HepG2 (cell line): ENCODE data around the gene GJA5. TPM values are rescaled to one million over a fixed set of nuclear protein-coding genes. Genes with fewer than 3 reads are reported as not detected.

Experiments
- ATAC-seq: fragments of 200-7000 bp; cut with Tn5 transposase; 3 replicates; pipeline ENCODE4 v1.9.1; 2020; ENCODE audit warnings: mild to moderate bottlenecking, moderate library complexity
- BruUV-seq: library from RNA; stranded (reverse); fragments of 400-500 nt; replicated peaks from 2 replicates; lab custom pipeline; 2021; lab: Mats Ljungman, UMichigan
- CTCF ChIA-PET: fragments of 300-600 bp; formaldehyde crosslinking; extraction: SDS; loops from one replicate; lab custom pipeline; 2021; ENCODE audit warnings: low total read pairs, inconsistent platforms, low intra/inter-chr PET ratio; lab: Yijun Ruan, JAX
- POLR2A ChIA-PET: fragments of 350-600 bp; sonication (Branson Sonifier 250); formaldehyde crosslinking; loops from one replicate; lab custom pipeline; 2020; ENCODE audit warnings: antibody characterized with exemption, inconsistent platforms; lab: Yijun Ruan, JAX
- DNase-seq: peaks from one replicate; pipeline ENCODE4 v3.0.0-alpha.2; 2015; ENCODE audit warnings: low spot score
- FAIRE-seq: peaks from 3 replicates; lab custom pipeline; 2011; peaks lifted over from hg19 to GRCh38; lab: Jason Lieb, UNC
- H2AFZ ChIP-seq: one replicate; pipeline ENCODE4 v1.6.1; 2011; ENCODE audit warnings: low read length, inconsistent platforms
- H3K27ac ChIP-seq: fragments of 300-600 bp; 3 replicates; pipeline ENCODE4 v1.8.0; 2011; ENCODE audit warnings: mixed run types, mild to moderate bottlenecking, mixed read lengths, low read length, inconsistent platforms; ENCODE audit not compliant: insufficient read depth; ENCODE audit errors: extremely low read length
- H3K27me3 ChIP-seq, 2 experiments: fragments of 200-600 bp in 1 of 2; 2 replicates in 1 of 2; 3 replicates in 1 of 2; pipeline versions ENCODE4 v1.6.0 to v1.8.0; 2011; ENCODE audit warnings: low read length in 2 of 2, mild to moderate bottlenecking in 2 of 2, moderate library complexity in 2 of 2, inconsistent platforms in 1 of 2; ENCODE audit not compliant: insufficient read depth in 2 of 2, control insufficient read depth in 1 of 2
- H3K36me3 ChIP-seq, 2 experiments: fragments of 200-600 bp in 1 of 2; replicated peaks in 1 of 2; 2 replicates in 1 of 2; 3 replicates in 1 of 2; pipeline versions ENCODE4 v1.5.1 to v1.8.0; 2011; ENCODE audit warnings: low read length in 2 of 2, inconsistent platforms in 1 of 2; ENCODE audit not compliant: insufficient read depth in 2 of 2, control insufficient read depth in 1 of 2
- H3K4me1 ChIP-seq: 2 replicates; pipeline ENCODE4 v1.5.1; 2012; ENCODE audit warnings: low read length, inconsistent platforms; ENCODE audit not compliant: insufficient read depth
- H3K4me2 ChIP-seq: 2 replicates; pipeline ENCODE4 v1.6.0; 2011; ENCODE audit warnings: low read depth, low read length, inconsistent platforms
- H3K4me3 ChIP-seq, 3 experiments: fragments of 200-600 bp in 1 of 3; sonication (generic), shearing (Covaris generic) in 1 of 3; replicated peaks in 1 of 3; 2 replicates each; pipeline ENCODE4 v1.5.1; 2011 to 2016; ENCODE audit warnings: low read length in 3 of 3, inconsistent platforms in 2 of 3, low read depth in 2 of 3, mild to moderate bottlenecking in 2 of 3, control low read depth in 1 of 3, mixed read lengths in 1 of 3; ENCODE audit not compliant: insufficient read depth in 1 of 3
- H3K79me2 ChIP-seq: one replicate; pipeline ENCODE4 v1.6.1; 2011; ENCODE audit warnings: low read length, inconsistent platforms; ENCODE audit not compliant: insufficient read depth
- H3K9ac ChIP-seq: 2 replicates; pipeline ENCODE4 v1.6.0; 2011; ENCODE audit warnings: mild to moderate bottlenecking, low read depth, low read length, inconsistent platforms; ENCODE audit not compliant: insufficient read depth
- H3K9me3 ChIP-seq: 2 replicates; pipeline ENCODE4 v1.5.1; 2012; ENCODE audit warnings: mild to moderate bottlenecking, low read length
- H4K20me1 ChIP-seq: 2 replicates; pipeline ENCODE4 v1.6.0; 2011; ENCODE audit warnings: inconsistent platforms, mild to moderate bottlenecking, low read length, moderate library complexity; ENCODE audit not compliant: insufficient read depth
- ATF6 ChIP-seq: sonication (generic); formaldehyde crosslinking; conservative IDR thresholded peaks from 2 replicates; pipeline ENCODE4 v1.4.0; 2020; ENCODE audit warnings: missing genetic modification reagents
- CTCF ChIP-seq: sonication (generic); formaldehyde crosslinking; IDR thresholded peaks from 2 replicates; pipeline ENCODE4 v1.5.0; 2020; ENCODE audit warnings: mild to moderate bottlenecking, missing genetic modification reagents, moderate library complexity
- EZH2 ChIP-seq: conservative IDR thresholded peaks from 2 replicates; pipeline ENCODE4 v1.6.1; 2012; ENCODE audit warnings: mild to moderate bottlenecking, low read depth, low read length, moderate library complexity
- FOXK2 ChIP-seq: fragments of 450-650 bp; IDR thresholded peaks from 2 replicates; pipeline ENCODE4 v1.6.1; 2016
- HNRNPLL ChIP-seq: fragments of 200-400 bp; formaldehyde crosslinking; IDR thresholded peaks from 2 replicates; pipeline ENCODE4 v1.6.1; 2017; ENCODE audit warnings: mild to moderate bottlenecking, low read depth, low read length; ENCODE audit not compliant: poor library complexity, severe bottlenecking
- JUNB ChIP-seq: sonication (generic); formaldehyde crosslinking; IDR thresholded peaks from 2 replicates; pipeline ENCODE4 v1.8.0; 2022; ENCODE audit warnings: missing genetic modification reagents, mild to moderate bottlenecking, borderline replicate concordance
- KLF6 ChIP-seq: IDR thresholded peaks from 2 replicates; pipeline ENCODE4 v1.8.0; 2016; ENCODE audit warnings: missing biosample characterization, missing genetic modification reagents
- KMT2A ChIP-seq: sonication (generic); formaldehyde crosslinking; IDR thresholded peaks from 2 replicates; pipeline ENCODE4 v1.4.0; 2020; ENCODE audit warnings: missing genetic modification reagents
- NR3C1 ChIP-seq: sonication (generic); formaldehyde crosslinking; IDR thresholded peaks from 2 replicates; pipeline ENCODE4 v1.4.0; 2020; ENCODE audit warnings: missing genetic modification reagents
- RFXANK ChIP-seq: IDR thresholded peaks from 2 replicates; pipeline ENCODE4 v1.6.1; 2016
- TBL1XR1 ChIP-seq: fragments of 150-350 bp; IDR thresholded peaks from 2 replicates; pipeline ENCODE4 v1.6.1; 2014; ENCODE audit warnings: borderline replicate concordance, low read length; ENCODE audit not compliant: partially characterized antibody
- TSC22D2 ChIP-seq: sonication (generic); formaldehyde crosslinking; IDR thresholded peaks from 2 replicates; pipeline ENCODE4 v1.5.1; 2020; ENCODE audit warnings: missing genetic modification reagents, mild to moderate bottlenecking, borderline replicate concordance
- ZGPAT ChIP-seq: IDR thresholded peaks from 2 replicates; pipeline ENCODE4 v1.6.1; 2016; ENCODE audit warnings: mild to moderate bottlenecking
- ZNF234 ChIP-seq: sonication (generic); formaldehyde crosslinking; conservative IDR thresholded peaks from 2 replicates; pipeline ENCODE4 v1.5.1; 2020; ENCODE audit warnings: mild to moderate bottlenecking, missing genetic modification reagents
- ZNF33A ChIP-seq: sonication (generic); formaldehyde crosslinking; IDR thresholded peaks from 2 replicates; pipeline ENCODE4 v1.5.1; 2020; ENCODE audit warnings: missing genetic modification reagents, mild to moderate bottlenecking, moderate library complexity, borderline replicate concordance
- ZNF816 ChIP-seq: sonication (generic); formaldehyde crosslinking; IDR thresholded peaks from 2 replicates; pipeline ENCODE4 v1.8.0; 2022; ENCODE audit warnings: missing genetic modification reagents, mild to moderate bottlenecking, borderline replicate concordance
- WGBS: methylation state at CpG from one replicate; pipeline ENCODE4 v1.1.6; 2017; ENCODE audit warnings: low lambda C conversion rate; 5-methylcytosine and 5-hydroxymethylcytosine counted together
- in situ Hi-C: cut with HindIII; loops from 2 replicates; pipeline ENCODE4 v1.10.0; 2017; ENCODE audit warnings: low pct_unique_long_range_greater_than_20kb; ENCODE audit not compliant: extremely low pct_ligation_motif_present
- intact Hi-C: fragments of 100-400 bp; cut with micrococcal nuclease; formaldehyde crosslinking; loops from one replicate; pipeline ENCODE4 v1.10.0; 2022; ENCODE audit not compliant: unreplicated experiment
- polyA plus RNA-seq, 8 experiments: library from polyadenylated mRNA; depleted of rRNA in 3 of 8; stranded (reverse) in 7 of 8; unstranded in 1 of 8; fragments of >200 nt; fragmentation: Illumina TruSeq in 4 of 8; extraction: Trizol in 4 of 8; gene quantifications; 2 replicates each; pipeline versions ENCODE4 v1.2.1 to v1.2.3, GENCODE V29; 2011 to 2016; ENCODE audit warnings: low read depth in 4 of 8, missing spikeins in 1 of 8, mixed read lengths in 1 of 8; ENCODE audit not compliant: insufficient read depth in 1 of 8
- total RNA-seq, 5 experiments: library from RNA; depleted of rRNA; stranded (reverse); fragments of >200 nt; fragmentation: Illumina TruSeq; extraction: Trizol; gene quantifications; 2 replicates each; pipeline ENCODE4 v1.2.3, GENCODE V29; 2016; ENCODE audit warnings: low read depth in 1 of 5
- TF ChIP-seq, protein P1 (sequence below): IDR thresholded peaks from 2 replicates; pipeline ENCODE4 v1.6.1; 2016; ENCODE audit warnings: low read depth, control low read depth

Gene GJA5
- total and polyA plus RNA-seq, 2 of the 13 experiments (the other 11 are each of a cell fraction or from before 2014, with no cell fraction given), result not detected

GRCh38 chr1:147726168-147726567, 34.2 kb downstream of the GJA5 start (continued):
- TF ChIP-seq ZGPAT (CRISPR knock-in tag) (no peak), ATF6 (CRISPR knock-in tag) (no peak), FOXK2 (no peak), NR3C1 (no peak), ZNF33A (no peak), RFXANK (CRISPR knock-in tag) (no peak)

- H3K9me3 ChIP-seq, result no peaks in the 10 kb centered on the region
- no peak overlapping the region for H2AFZ ChIP-seq
- no peaks in the 10 kb centered on the region for H3K79me2 ChIP-seq
- H3K9ac ChIP-seq, result no peak overlapping the region
- intact Hi-C loops (no loop called here), in situ Hi-C loops (no loop called here)
- POLR2A ChIA-PET, result no interaction called here
- ATAC-seq, result no peak
- no peak overlapping the region for H3K4me2 ChIP-seq
- FAIRE-seq, result no peak
- CTCF ChIA-PET, result interaction anchor here (1.7 to 2.8 kb wide), 3 partner anchors 164 to 167 kb away, joined by 5 to 29 read pairs (median 26); no protein-coding TSS in a partner anchor
- H4K20me1 ChIP-seq, result no peaks in the 10 kb centered on the region
- DNase-seq, result no peak
- WGBS, result 76% methylated on average over 3 of the region's 3 CpGs
- no peaks in the 10 kb centered on the region for H3K4me1 ChIP-seq
- no peaks in the 10 kb centered on the region for H3K36me3 ChIP-seq
- no peak overlapping the region for H3K27ac ChIP-seq
- BruUV-seq, result no TSS peak
- H3K27me3 ChIP-seq, result 0 out of 5 replicates have a peak, but pooled peaks cover 0 to 2% of the 10 kb centered on the region in 2 experiments
- H3K4me3 ChIP-seq, result no peak overlapping the region
- TF ChIP-seq, protein P1, sequence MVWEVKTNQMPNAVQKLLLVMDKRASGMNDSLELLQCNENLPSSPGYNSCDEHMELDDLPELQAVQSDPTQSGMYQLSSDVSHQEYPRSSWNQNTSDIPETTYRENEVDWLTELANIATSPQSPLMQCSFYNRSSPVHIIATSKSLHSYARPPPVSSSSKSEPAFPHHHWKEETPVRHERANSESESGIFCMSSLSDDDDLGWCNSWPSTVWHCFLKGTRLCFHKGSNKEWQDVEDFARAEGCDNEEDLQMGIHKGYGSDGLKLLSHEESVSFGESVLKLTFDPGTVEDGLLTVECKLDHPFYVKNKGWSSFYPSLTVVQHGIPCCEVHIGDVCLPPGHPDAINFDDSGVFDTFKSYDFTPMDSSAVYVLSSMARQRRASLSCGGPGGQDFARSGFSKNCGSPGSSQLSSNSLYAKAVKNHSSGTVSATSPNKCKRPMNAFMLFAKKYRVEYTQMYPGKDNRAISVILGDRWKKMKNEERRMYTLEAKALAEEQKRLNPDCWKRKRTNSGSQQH (CRISPR knock-in tag), result no peak
- TF ChIP-seq CTCF, result no peak
- no peak for TF ChIP-seq JUNB (CRISPR knock-in tag)
- TF ChIP-seq EZH2, result no peak
- TF ChIP-seq KMT2A (CRISPR knock-in tag), result no peak
- TF ChIP-seq TSC22D2, result no peak
- no peak for TF ChIP-seq KLF6 (CRISPR knock-in tag)
- TF ChIP-seq ZNF234 (CRISPR knock-in tag), result no peak
- no peak for TF ChIP-seq TBL1XR1
- TF ChIP-seq ZNF816 (CRISPR knock-in tag), result no peak
- no peak for TF ChIP-seq HNRNPLL
These were observed 34.7 kb downstream of the GJA5 start for GRCh38 chr1:147725685-147726084.
